NB4 (cell line): Measurements from ENCODE around the gene PSMB8.

Source experiments
- POLR2A ChIP-seq: IDR thresholded peaks from 2 replicates; pipeline ENCODE4 v1.6.1; 2011; ENCODE audit warnings: mild to moderate bottlenecking; ENCODE audit not compliant: insufficient read length; ENCODE audit errors: extremely low read depth
- TF ChIP-seq, protein P1 (sequence below): IDR thresholded peaks from one replicate; pipeline ENCODE4 v1.5.1; 2012; ENCODE audit warnings: low read depth, low read length
- TF ChIP-seq, protein P2 (sequence below): IDR thresholded peaks from 2 replicates; pipeline ENCODE4 v1.6.1; 2011; ENCODE audit warnings: low read depth, low read length

GRCh38 chr6:32818867-32819266, 25.0 kb downstream of the PSMB8 start:
- TF ChIP-seq POLR2A: no peak
- TF ChIP-seq, protein P1, sequence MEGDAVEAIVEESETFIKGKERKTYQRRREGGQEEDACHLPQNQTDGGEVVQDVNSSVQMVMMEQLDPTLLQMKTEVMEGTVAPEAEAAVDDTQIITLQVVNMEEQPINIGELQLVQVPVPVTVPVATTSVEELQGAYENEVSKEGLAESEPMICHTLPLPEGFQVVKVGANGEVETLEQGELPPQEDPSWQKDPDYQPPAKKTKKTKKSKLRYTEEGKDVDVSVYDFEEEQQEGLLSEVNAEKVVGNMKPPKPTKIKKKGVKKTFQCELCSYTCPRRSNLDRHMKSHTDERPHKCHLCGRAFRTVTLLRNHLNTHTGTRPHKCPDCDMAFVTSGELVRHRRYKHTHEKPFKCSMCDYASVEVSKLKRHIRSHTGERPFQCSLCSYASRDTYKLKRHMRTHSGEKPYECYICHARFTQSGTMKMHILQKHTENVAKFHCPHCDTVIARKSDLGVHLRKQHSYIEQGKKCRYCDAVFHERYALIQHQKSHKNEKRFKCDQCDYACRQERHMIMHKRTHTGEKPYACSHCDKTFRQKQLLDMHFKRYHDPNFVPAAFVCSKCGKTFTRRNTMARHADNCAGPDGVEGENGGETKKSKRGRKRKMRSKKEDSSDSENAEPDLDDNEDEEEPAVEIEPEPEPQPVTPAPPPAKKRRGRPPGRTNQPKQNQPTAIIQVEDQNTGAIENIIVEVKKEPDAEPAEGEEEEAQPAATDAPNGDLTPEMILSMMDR: no peak
- TF ChIP-seq, protein P2, sequence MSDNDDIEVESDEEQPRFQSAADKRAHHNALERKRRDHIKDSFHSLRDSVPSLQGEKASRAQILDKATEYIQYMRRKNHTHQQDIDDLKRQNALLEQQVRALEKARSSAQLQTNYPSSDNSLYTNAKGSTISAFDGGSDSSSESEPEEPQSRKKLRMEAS: no peak
